ENCODE results near the gene LIN7A.

The LIN7A gene

GRCh38 chr12:80829767-80830166 is 108.0 kb downstream of the LIN7A start:
- Histone ChIP-seq H2AK5ac (ENCODE audit: low read length) (no peak overlapping the region), H3K4me3 (ENCODE audit: low read length) (no peak overlapping the region), H3K27me3 (ENCODE audit: insufficient read depth, low read length, poor library complexity) (no peaks in the 10 kb centered on the region), H3K18ac (ENCODE audit: low read length) (no peak overlapping the region), H3K4ac (ENCODE audit: low read depth, low read length) (no peak overlapping the region), H3K4me1 (ENCODE audit: control insufficient read depth, low read depth, low read length) (no peaks in the 10 kb centered on the region), H3K36me3 (ENCODE audit: control insufficient read depth, insufficient read depth, low read length) (no peaks in the 10 kb centered on the region), H3K79me2 (ENCODE audit: control insufficient read depth, insufficient read depth, low read length) (no peaks in the 10 kb centered on the region), H2BK120ac (ENCODE audit: low read depth, low read length) (no peak overlapping the region), H2BK15ac (replicated peaks; ENCODE audit: low read depth) (no peak overlapping the region), H4K8ac (ENCODE audit: low read depth, low read length) (no peak overlapping the region), H3K27ac (ENCODE audit: low read depth, low read length) (no peak overlapping the region), H3K56ac (ENCODE audit: low read length) (no peak overlapping the region), H3K79me1 (ENCODE audit: low read length) (no peaks in the 10 kb centered on the region), H3K4me2 (ENCODE audit: low read length) (no peak overlapping the region), H3K23ac (ENCODE audit: low read length) (no peak overlapping the region), H3K9ac (ENCODE audit: low read length) (no peak overlapping the region), H2BK5ac (ENCODE audit: low read length) (no peak overlapping the region), H4K5ac (ENCODE audit: low read length) (no peak overlapping the region)
- WGBS (ENCODE audit: extremely low coverage, insufficient coverage, low lambda C conversion rate): no CpG with 5 or more reads among the region's 2 CpGs
- no peak for DNase-seq

GRCh38 chr12:80825506-80825905 is 112.2 kb downstream of the LIN7A start:
- Histone ChIP-seq H3K79me1 (ENCODE audit: low read length) (no peaks in the 10 kb centered on the region), H3K18ac (ENCODE audit: low read length) (no peak overlapping the region), H3K4me2 (ENCODE audit: low read length) (no peak overlapping the region), H3K79me2 (ENCODE audit: control insufficient read depth, insufficient read depth, low read length) (no peaks in the 10 kb centered on the region), H3K4me3 (ENCODE audit: low read length) (no peak overlapping the region), H3K27ac (ENCODE audit: low read depth, low read length) (no peak overlapping the region), H3K23ac (ENCODE audit: low read length) (no peak overlapping the region), H2BK15ac (replicated peaks; ENCODE audit: low read depth) (no peak overlapping the region), H4K5ac (ENCODE audit: low read length) (no peak overlapping the region), H3K4ac (ENCODE audit: low read depth, low read length) (no peak overlapping the region), H2BK120ac (ENCODE audit: low read depth, low read length) (no peak overlapping the region), H2BK5ac (ENCODE audit: low read length) (no peak overlapping the region), H3K9ac (ENCODE audit: low read length) (no peak overlapping the region), H3K27me3 (ENCODE audit: insufficient read depth, low read length, poor library complexity) (no peaks in the 10 kb centered on the region), H4K8ac (ENCODE audit: low read depth, low read length) (no peak overlapping the region), H3K4me1 (ENCODE audit: control insufficient read depth, low read depth, low read length) (peaks cover 6% of the 10 kb centered on the region), H3K36me3 (ENCODE audit: control insufficient read depth, insufficient read depth, low read length) (no peaks in the 10 kb centered on the region), H2AK5ac (ENCODE audit: low read length) (no peak overlapping the region), H3K56ac (ENCODE audit: low read length) (no peak overlapping the region)
- no peak for DNase-seq
- no CpG with 5 or more reads among the region's 2 CpGs for WGBS (ENCODE audit: extremely low coverage, insufficient coverage, low lambda C conversion rate)

- no peak overlapping the region for H4K5ac ChIP-seq (ENCODE audit: low read length)
- no peak overlapping the region for H3K4ac ChIP-seq (ENCODE audit: low read depth, low read length)
- H3K56ac ChIP-seq (ENCODE audit: low read length): no peak overlapping the region
- H3K36me3 ChIP-seq (ENCODE audit: control insufficient read depth, insufficient read depth, low read length): no peaks in the 10 kb centered on the region
- no peak overlapping the region for H4K8ac ChIP-seq (ENCODE audit: low read depth, low read length)
- no peak overlapping the region for H3K18ac ChIP-seq (ENCODE audit: low read length)
- no peak overlapping the region for H2BK120ac ChIP-seq (ENCODE audit: low read depth, low read length)
- no peak overlapping the region for H3K4me2 ChIP-seq (ENCODE audit: low read length)
- WGBS (ENCODE audit: extremely low coverage, insufficient coverage, low lambda C conversion rate): no CpG with 5 or more reads among the region's 3 CpGs
- H3K27me3 ChIP-seq (ENCODE audit: insufficient read depth, low read length, poor library complexity): no peaks in the 10 kb centered on the region
- H3K4me3 ChIP-seq (ENCODE audit: low read length): no peak overlapping the region
- H2AK5ac ChIP-seq (ENCODE audit: low read length): no peak overlapping the region
- H3K4me1 ChIP-seq (ENCODE audit: control insufficient read depth, low read depth, low read length): peaks cover 6% of the 10 kb centered on the region
- H2BK15ac ChIP-seq (replicated peaks; ENCODE audit: low read depth): no peak overlapping the region
- no peaks in the 10 kb centered on the region for H3K79me1 ChIP-seq (ENCODE audit: low read length)
- no peaks in the 10 kb centered on the region for H3K79me2 ChIP-seq (ENCODE audit: control insufficient read depth, insufficient read depth, low read length)
- no peak overlapping the region for H3K23ac ChIP-seq (ENCODE audit: low read length)
- DNase-seq: no peak
- H3K9ac ChIP-seq (ENCODE audit: low read length): no peak overlapping the region
- H3K27ac ChIP-seq (ENCODE audit: low read depth, low read length): no peak overlapping the region
- no peak overlapping the region for H2BK5ac ChIP-seq (ENCODE audit: low read length)
These were observed 114.3 kb downstream of the LIN7A start for GRCh38 chr12:80823393-80823792.

- no CpG with 5 or more reads among the region's 4 CpGs for WGBS (ENCODE audit: extremely low coverage, insufficient coverage, low lambda C conversion rate)
- no peaks in the 10 kb centered on the region for H3K79me1 ChIP-seq (ENCODE audit: low read length)
- H2BK120ac ChIP-seq (ENCODE audit: low read depth, low read length): no peak overlapping the region
- H3K23ac ChIP-seq (ENCODE audit: low read length): no peak overlapping the region
- H2AK5ac ChIP-seq (ENCODE audit: low read length): no peak overlapping the region
- no peak overlapping the region for H3K18ac ChIP-seq (ENCODE audit: low read length)
- H3K9ac ChIP-seq (ENCODE audit: low read length): no peak overlapping the region
- H3K27me3 ChIP-seq (ENCODE audit: insufficient read depth, low read length, poor library complexity): no peaks in the 10 kb centered on the region
- no peak overlapping the region for H3K4me2 ChIP-seq (ENCODE audit: low read length)
- no peak for DNase-seq
- H4K5ac ChIP-seq (ENCODE audit: low read length): no peak overlapping the region
- no peaks in the 10 kb centered on the region for H3K79me2 ChIP-seq (ENCODE audit: control insufficient read depth, insufficient read depth, low read length)
- peaks cover 6% of the 10 kb centered on the region for H3K4me1 ChIP-seq (ENCODE audit: control insufficient read depth, low read depth, low read length)
- no peak overlapping the region for H3K27ac ChIP-seq (ENCODE audit: low read depth, low read length)
- H3K36me3 ChIP-seq (ENCODE audit: control insufficient read depth, insufficient read depth, low read length): no peaks in the 10 kb centered on the region
- no peak overlapping the region for H3K56ac ChIP-seq (ENCODE audit: low read length)
- no peak overlapping the region for H3K4ac ChIP-seq (ENCODE audit: low read depth, low read length)
- H3K4me3 ChIP-seq (ENCODE audit: low read length): no peak overlapping the region
- H2BK15ac ChIP-seq (replicated peaks; ENCODE audit: low read depth): no peak overlapping the region
- no peak overlapping the region for H2BK5ac ChIP-seq (ENCODE audit: low read length)
- H4K8ac ChIP-seq (ENCODE audit: low read depth, low read length): no peak overlapping the region
These were observed 116.2 kb downstream of the LIN7A start for GRCh38 chr12:80821513-80822000.

GRCh38 chr12:80818878-80819277 is 118.9 kb downstream of the LIN7A start:
- H2BK5ac ChIP-seq (ENCODE audit: low read length): no peak overlapping the region
- no peak overlapping the region for H4K8ac ChIP-seq (ENCODE audit: low read depth, low read length)
- no peak overlapping the region for H3K27ac ChIP-seq (ENCODE audit: low read depth, low read length)
- H4K5ac ChIP-seq (ENCODE audit: low read length): no peak overlapping the region
- H2AK5ac ChIP-seq (ENCODE audit: low read length): no peak overlapping the region
- no peak overlapping the region for H3K4ac ChIP-seq (ENCODE audit: low read depth, low read length)
- H3K79me2 ChIP-seq (ENCODE audit: control insufficient read depth, insufficient read depth, low read length): no peaks in the 10 kb centered on the region
- H3K4me2 ChIP-seq (ENCODE audit: low read length): no peak overlapping the region
- DNase-seq: no peak
- H3K4me1 ChIP-seq (ENCODE audit: control insufficient read depth, low read depth, low read length): peaks cover 6% of the 10 kb centered on the region
- no peak overlapping the region for H3K56ac ChIP-seq (ENCODE audit: low read length)
- H3K9ac ChIP-seq (ENCODE audit: low read length): no peak overlapping the region
- no peak overlapping the region for H3K23ac ChIP-seq (ENCODE audit: low read length)
- H3K36me3 ChIP-seq (ENCODE audit: control insufficient read depth, insufficient read depth, low read length): no peaks in the 10 kb centered on the region
- no peak overlapping the region for H3K4me3 ChIP-seq (ENCODE audit: low read length)
- H2BK120ac ChIP-seq (ENCODE audit: low read depth, low read length): no peak overlapping the region
- H3K18ac ChIP-seq (ENCODE audit: low read length): no peak overlapping the region
- H2BK15ac ChIP-seq (replicated peaks; ENCODE audit: low read depth): no peak overlapping the region
- no peaks in the 10 kb centered on the region for H3K27me3 ChIP-seq (ENCODE audit: insufficient read depth, low read length, poor library complexity)
- no peaks in the 10 kb centered on the region for H3K79me1 ChIP-seq (ENCODE audit: low read length)

- H3K4me2 ChIP-seq (ENCODE audit: low read length): no peak overlapping the region
- no peak overlapping the region for H3K56ac ChIP-seq (ENCODE audit: low read length)
- no peak overlapping the region for H3K4ac ChIP-seq (ENCODE audit: low read depth, low read length)
- no peak overlapping the region for H3K27ac ChIP-seq (ENCODE audit: low read depth, low read length)
- H2AK5ac ChIP-seq (ENCODE audit: low read length): no peak overlapping the region
- no peak overlapping the region for H3K18ac ChIP-seq (ENCODE audit: low read length)
- H3K79me1 ChIP-seq (ENCODE audit: low read length): no peaks in the 10 kb centered on the region
- no peak overlapping the region for H2BK120ac ChIP-seq (ENCODE audit: low read depth, low read length)
- H3K36me3 ChIP-seq (ENCODE audit: control insufficient read depth, insufficient read depth, low read length): no peaks in the 10 kb centered on the region
- H4K8ac ChIP-seq (ENCODE audit: low read depth, low read length): no peak overlapping the region
- no peaks in the 10 kb centered on the region for H3K27me3 ChIP-seq (ENCODE audit: insufficient read depth, low read length, poor library complexity)
- no peak overlapping the region for H3K9ac ChIP-seq (ENCODE audit: low read length)
- no peak overlapping the region for H2BK15ac ChIP-seq (replicated peaks; ENCODE audit: low read depth)
- H3K79me2 ChIP-seq (ENCODE audit: control insufficient read depth, insufficient read depth, low read length): no peaks in the 10 kb centered on the region
- no peaks in the 10 kb centered on the region for H3K4me1 ChIP-seq (ENCODE audit: control insufficient read depth, low read depth, low read length)
- no peak overlapping the region for H2BK5ac ChIP-seq (ENCODE audit: low read length)
- H4K5ac ChIP-seq (ENCODE audit: low read length): no peak overlapping the region
- no peak overlapping the region for H3K4me3 ChIP-seq (ENCODE audit: low read length)
- H3K23ac ChIP-seq (ENCODE audit: low read length): no peak overlapping the region
- DNase-seq: no peak
These were observed 122.4 kb downstream of the LIN7A start for GRCh38 chr12:80815351-80815750.

Data from mesendoderm (in vitro differentiated cells).